Keratinocyte (primary cell): ENCODE results near the gene TRAPPC2. TPM values are rescaled to one million over a fixed set of nuclear protein-coding genes. Genes with fewer than 3 reads are reported as not detected.

ENCODE experiments used
- DNase-seq: peaks from one replicate; pipeline ENCODE4 v3.0.0-alpha.2; 2011; ENCODE audit warnings: low read depth, missing footprints, low spot score
- FAIRE-seq: peaks from 2 replicates; lab custom pipeline; 2011; peaks lifted over from hg19 to GRCh38; lab: Jason Lieb, UNC
- H2AFZ ChIP-seq: 2 replicates; pipeline ENCODE4 v1.6.0; 2012; ENCODE audit warnings: low read length, control low read depth, inconsistent platforms; ENCODE audit not compliant: control insufficient read depth
- H3K27ac ChIP-seq: 2 replicates; pipeline ENCODE4 v1.5.1; 2011; ENCODE audit warnings: low read length; ENCODE audit not compliant: control insufficient read depth, insufficient read depth
- H3K27me3 ChIP-seq: 3 replicates; pipeline ENCODE4 v1.6.0; 2011; ENCODE audit warnings: low read length; ENCODE audit not compliant: control insufficient read depth, insufficient read depth; ENCODE audit errors: extremely low read depth
- H3K36me3 ChIP-seq, 2 experiments: 2 replicates in 1 of 2; 3 replicates in 1 of 2; pipeline ENCODE4 v1.5.1; 2011; ENCODE audit warnings: low read length in 2 of 2, mild to moderate bottlenecking in 1 of 2; ENCODE audit not compliant: control insufficient read depth in 2 of 2, insufficient read depth in 2 of 2; ENCODE audit errors: extremely low read depth in 1 of 2
- H3K4me1 ChIP-seq: 3 replicates; pipeline ENCODE4 v1.5.1; 2011; ENCODE audit warnings: low read length; ENCODE audit not compliant: control insufficient read depth, insufficient read depth; ENCODE audit errors: extremely low read depth
- H3K4me2 ChIP-seq: 3 replicates; pipeline ENCODE4 v1.6.0; 2011; ENCODE audit warnings: low read depth, low read length; ENCODE audit not compliant: control insufficient read depth, insufficient read depth; ENCODE audit errors: extremely low read depth
- H3K4me3 ChIP-seq, 3 experiments: fragments of 200-600 bp in 1 of 3; sonication (generic) in 1 of 3; 2 replicates in 2 of 3; 3 replicates in 1 of 3; pipeline ENCODE4 v1.5.1; 2011 to 2016; ENCODE audit warnings: low read length in 3 of 3, mild to moderate bottlenecking in 3 of 3, control low read depth in 2 of 3, inconsistent platforms in 1 of 3, low read depth in 1 of 3, mixed read lengths in 1 of 3, mixed run types in 1 of 3, moderate library complexity in 1 of 3; ENCODE audit not compliant: control insufficient read depth in 2 of 3, insufficient read depth in 2 of 3; ENCODE audit errors: extremely low read depth in 1 of 3
- H3K79me2 ChIP-seq: 2 replicates; pipeline ENCODE4 v1.6.0; 2012; ENCODE audit warnings: low read length; ENCODE audit not compliant: control insufficient read depth, insufficient read depth
- H3K9ac ChIP-seq: 3 replicates; pipeline ENCODE4 v1.6.0; 2011; ENCODE audit warnings: low read length; ENCODE audit not compliant: control insufficient read depth, insufficient read depth; ENCODE audit errors: extremely low read depth
- H3K9me1 ChIP-seq: 3 replicates; pipeline ENCODE4 v1.6.0; 2011; ENCODE audit warnings: low read length; ENCODE audit not compliant: control insufficient read depth, insufficient read depth; ENCODE audit errors: extremely low read depth
- H3K9me3 ChIP-seq: 2 replicates; pipeline ENCODE4 v1.5.1; 2012; ENCODE audit warnings: low read depth, low read length; ENCODE audit not compliant: control insufficient read depth
- H4K20me1 ChIP-seq: 3 replicates; pipeline ENCODE4 v1.6.0; 2011; ENCODE audit warnings: low read length; ENCODE audit not compliant: control insufficient read depth, insufficient read depth; ENCODE audit errors: extremely low read depth
- EZH2 ChIP-seq: IDR thresholded peaks from one replicate; pipeline ENCODE4 v1.6.1; 2012; ENCODE audit warnings: inconsistent platforms, mild to moderate bottlenecking, low read length, moderate library complexity
- dilution Hi-C: fragments of 300-500 bp; cut with MboI; formaldehyde crosslinking; loops from one replicate; pipeline ENCODE4 v1.7.0; 2020; ENCODE audit warnings: low sequenced_read_pairs; ENCODE audit not compliant: extremely low pct_ligation_motif_present
- polyA plus RNA-seq, 5 experiments: library from polyadenylated mRNA; depleted of rRNA in 3 of 5; stranded (reverse) in 3 of 5; stranded (forward) in 1 of 5; unstranded in 1 of 5; fragments of >200 nt; gene quantifications; 1 replicate in 1 of 5; 2 replicates in 3 of 5; 3 replicates in 1 of 5; pipeline versions ENCODE4 v1.2.1 to v1.2.3, GENCODE V29; 2011 to 2012; ENCODE audit warnings: missing spikeins in 2 of 5, low read depth in 1 of 5, low replicate concordance in 1 of 5
- TF ChIP-seq, protein P1 (sequence below), 3 experiments: IDR thresholded peaks in 1 of 3; conservative IDR thresholded peaks in 1 of 3; optimal IDR thresholded peaks in 1 of 3; 2 replicates in 2 of 3; 3 replicates in 1 of 3; pipeline versions ENCODE3 to v1.5.1; 2011; ENCODE audit warnings: low read length in 3 of 3, mild to moderate bottlenecking in 3 of 3, moderate library complexity in 2 of 3, control low read depth in 1 of 3, inconsistent platforms in 1 of 3; ENCODE audit not compliant: insufficient read depth in 2 of 3; ENCODE audit errors: extremely low read depth in 1 of 3

TRAPPC2 gene
- polyA plus RNA-seq, 1 donor (not counting 4 experiments of a cell fraction or from before 2014, with no cell fraction given), result 19.0 TPM

DNA sequence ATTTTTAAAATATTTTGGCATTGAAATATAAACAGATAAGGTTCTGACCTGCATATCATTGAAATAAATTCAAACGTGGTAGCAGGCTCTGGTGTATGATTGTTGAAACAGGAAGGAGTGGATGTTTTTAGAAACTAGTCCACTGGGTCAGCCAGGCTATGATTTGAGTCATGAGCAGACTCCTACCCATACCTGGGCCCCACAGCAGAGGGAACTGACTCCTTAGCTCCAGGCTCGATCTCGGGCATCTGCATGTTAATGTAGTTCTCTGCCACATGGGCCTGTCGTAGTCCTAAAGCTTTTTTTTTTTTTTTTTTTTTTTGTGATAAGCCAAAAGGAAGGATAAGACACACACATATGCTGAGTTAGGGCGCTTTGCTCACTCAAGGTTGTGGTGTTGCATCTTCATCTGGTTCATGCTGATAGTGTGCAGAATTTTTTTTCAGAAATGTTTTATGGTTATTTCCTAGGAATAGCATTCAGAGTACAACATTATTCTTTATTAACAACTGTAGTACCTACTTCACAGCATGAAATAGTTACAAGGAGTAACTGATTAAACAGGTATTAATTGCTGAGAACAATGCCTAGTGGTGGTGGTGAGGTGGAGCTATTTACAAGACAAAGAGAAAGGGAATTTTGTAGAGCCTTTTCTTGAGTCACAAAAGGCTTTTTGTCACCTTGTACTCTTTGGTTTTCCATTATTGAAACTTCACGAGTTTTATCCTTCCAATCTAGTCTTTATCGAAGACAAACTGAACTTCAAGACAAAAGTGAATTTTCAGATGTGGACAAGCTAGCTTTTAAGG is 27.4 kb upstream of the TRAPPC2 start:
- Histone ChIP-seq H3K79me2 (no peaks in the 10 kb centered on the region), H3K36me3 (peaks cover 22 to 34% of the 10 kb centered on the region in 2 experiments), H3K27ac (no peak overlapping the region), H2AFZ (no peak overlapping the region), H3K9me1 (no peaks in the 10 kb centered on the region), H3K4me2 (no peak overlapping the region), H3K27me3 (no peaks in the 10 kb centered on the region), H3K9me3 (no peaks in the 10 kb centered on the region), H3K4me3 (no peak overlapping the region), H3K4me1 (no peaks in the 10 kb centered on the region), H3K9ac (no peak overlapping the region), H4K20me1 (no peaks in the 10 kb centered on the region)
- dilution Hi-C loops, result no loop called here
- FAIRE-seq (no peak), DNase-seq (no peak)
- no peak for TF ChIP-seq EZH2
- TF ChIP-seq, protein P1, sequence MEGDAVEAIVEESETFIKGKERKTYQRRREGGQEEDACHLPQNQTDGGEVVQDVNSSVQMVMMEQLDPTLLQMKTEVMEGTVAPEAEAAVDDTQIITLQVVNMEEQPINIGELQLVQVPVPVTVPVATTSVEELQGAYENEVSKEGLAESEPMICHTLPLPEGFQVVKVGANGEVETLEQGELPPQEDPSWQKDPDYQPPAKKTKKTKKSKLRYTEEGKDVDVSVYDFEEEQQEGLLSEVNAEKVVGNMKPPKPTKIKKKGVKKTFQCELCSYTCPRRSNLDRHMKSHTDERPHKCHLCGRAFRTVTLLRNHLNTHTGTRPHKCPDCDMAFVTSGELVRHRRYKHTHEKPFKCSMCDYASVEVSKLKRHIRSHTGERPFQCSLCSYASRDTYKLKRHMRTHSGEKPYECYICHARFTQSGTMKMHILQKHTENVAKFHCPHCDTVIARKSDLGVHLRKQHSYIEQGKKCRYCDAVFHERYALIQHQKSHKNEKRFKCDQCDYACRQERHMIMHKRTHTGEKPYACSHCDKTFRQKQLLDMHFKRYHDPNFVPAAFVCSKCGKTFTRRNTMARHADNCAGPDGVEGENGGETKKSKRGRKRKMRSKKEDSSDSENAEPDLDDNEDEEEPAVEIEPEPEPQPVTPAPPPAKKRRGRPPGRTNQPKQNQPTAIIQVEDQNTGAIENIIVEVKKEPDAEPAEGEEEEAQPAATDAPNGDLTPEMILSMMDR (optimal IDR thresholded peaks at IDR 0.05 in 1 of 3, IDR thresholded peaks at IDR 0.05 in 1 of 3, conservative IDR thresholded peaks at IDR 0.05 in 1 of 3; ENCODE audit: extremely low read depth in 1 of 3, insufficient read depth in 2 of 3, low read length in 3 of 3), result no peak

DNA sequence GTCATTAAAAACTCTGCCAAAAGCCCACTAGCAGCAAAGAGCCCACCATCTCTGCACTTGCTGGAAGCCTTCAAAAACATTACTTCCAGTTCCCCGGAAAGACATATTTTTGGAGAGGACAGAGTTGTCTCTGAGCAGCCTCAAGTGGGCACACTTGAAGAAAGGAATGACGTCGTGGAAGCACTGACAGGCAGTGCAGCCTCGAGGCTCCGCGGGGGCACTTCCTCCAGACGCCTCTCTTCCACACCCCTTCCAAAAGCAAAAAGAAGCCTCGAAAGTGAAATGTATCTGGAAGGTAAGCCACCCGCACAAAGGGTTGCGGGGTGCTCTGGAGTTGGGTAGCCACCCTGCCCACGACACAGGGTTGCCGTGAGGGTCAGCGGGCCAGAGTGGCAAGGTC is 26.0 kb upstream of the TRAPPC2 start:
- H3K9me1 ChIP-seq, result no peaks in the 10 kb centered on the region
- no peak for FAIRE-seq
- no peaks in the 10 kb centered on the region for H3K27me3 ChIP-seq
- H2AFZ ChIP-seq, result no peak overlapping the region
- H3K79me2 ChIP-seq, result no peaks in the 10 kb centered on the region
- no peak overlapping the region for H3K4me2 ChIP-seq
- peaks cover 23 to 24% of the 10 kb centered on the region in 2 experiments for H3K36me3 ChIP-seq
- TF ChIP-seq EZH2, result no peak
- TF ChIP-seq, protein P1 (optimal IDR thresholded peaks at IDR 0.05 in 1 of 3, IDR thresholded peaks at IDR 0.05 in 1 of 3, conservative IDR thresholded peaks at IDR 0.05 in 1 of 3; ENCODE audit: extremely low read depth in 1 of 3, insufficient read depth in 2 of 3, low read length in 3 of 3), result no peak
- no peaks in the 10 kb centered on the region for H4K20me1 ChIP-seq
- no peak overlapping the region for H3K27ac ChIP-seq
- H3K9ac ChIP-seq, result no peak overlapping the region
- dilution Hi-C loops, result no loop called here
- no peak for DNase-seq
- no peaks in the 10 kb centered on the region for H3K9me3 ChIP-seq
- H3K4me3 ChIP-seq, result no peak overlapping the region
- H3K4me1 ChIP-seq, result no peaks in the 10 kb centered on the region
